Fibroblast of villous mesenchyme (primary cell): ENCODE results near the gene CNTNAP1. TPM values are rescaled to one million over a fixed set of nuclear protein-coding genes. Genes with fewer than 3 reads are reported as not detected.

Experiments
- DNase-seq: peaks from one replicate; pipeline ENCODE4 v3.0.0-alpha.2; 2010; ENCODE audit warnings: low read depth
- H3K4me3 ChIP-seq: 2 replicates; pipeline ENCODE4 v1.5.1; 2011; ENCODE audit warnings: low read depth, mild to moderate bottlenecking, low read length
- CTCF ChIP-seq: IDR thresholded peaks from 2 replicates; pipeline ENCODE4 v1.5.1; 2012; ENCODE audit warnings: low read depth, mild to moderate bottlenecking, low read length; ENCODE audit not compliant: insufficient read depth
- total RNA-seq: library from RNA; depleted of rRNA; stranded (reverse); fragments of >200 nt; gene quantifications from 2 replicates; pipeline ENCODE4 v1.2.3, GENCODE V29; 2012

The CNTNAP1 gene
- total RNA-seq, 1 donor, result 60.5 TPM

GRCh38 chr17:42704490-42704836 is 22.1 kb downstream of the CNTNAP1 start:
- H3K4me3 ChIP-seq, result no peak overlapping the region
- DNase-seq, result no peak
- no peak for TF ChIP-seq CTCF

- H3K4me3 ChIP-seq, result no peak overlapping the region
- TF ChIP-seq CTCF, result no peak
- no peak for DNase-seq
Observed at GRCh38 chr17:42704837-42705494, 22.6 kb downstream of the CNTNAP1 start.

- DNase-seq, result no peak
- no peak for TF ChIP-seq CTCF
- no peak overlapping the region for H3K4me3 ChIP-seq
Observed at GRCh38 chr17:42706732-42707131, 24.4 kb downstream of the CNTNAP1 start.

GRCh38 chr17:42708588-42708987 is 26.3 kb downstream of the CNTNAP1 start:
- H3K4me3 ChIP-seq, result no peak overlapping the region
- no peak for DNase-seq
- no peak for TF ChIP-seq CTCF

GRCh38 chr17:42709561-42709960 is 27.2 kb downstream of the CNTNAP1 start:
- H3K4me3 ChIP-seq, result no peak overlapping the region
- TF ChIP-seq CTCF, result no peak
- no peak for DNase-seq

GRCh38 chr17:42720996-42721583 is 38.8 kb downstream of the CNTNAP1 start:
- TF ChIP-seq CTCF, result peak; percentile 75
- no peak overlapping the region for H3K4me3 ChIP-seq
- peak; percentile 75 for DNase-seq

- H3K4me3 ChIP-seq, result no peak overlapping the region
- no peak for DNase-seq
- TF ChIP-seq CTCF, result no peak
Observed at GRCh38 chr17:42723636-42724035, 41.3 kb downstream of the CNTNAP1 start.
